Hematopoietic multipotent progenitor cell (in vitro differentiated cells): ENCODE data around the gene CREB3L2. TPM values are rescaled to one million over a fixed set of nuclear protein-coding genes. Genes with fewer than 3 reads are reported as not detected.
"Not testable (repeated sequence)": the region's sequence is repeated elsewhere in the genome, so short reads cannot be mapped to it uniquely, and the experiment has no call there.

Experiments
- DNase-seq, 3 donors: peaks; one replicate each; pipeline ENCODE4 v3.0.0-alpha.2; 2011 to 2015; ENCODE audit warnings: low read depth in 2 of 3, low spot score in 2 of 3
- total RNA-seq: library from RNA; depleted of rRNA; stranded (reverse); fragments of >200 nt; gene quantifications from one replicate; pipeline ENCODE4 v1.2.3, GENCODE V29; 2012

Gene CREB3L2
- total RNA-seq, 1 donor: 25.0 TPM

- DNase-seq: no peak
Observed at GRCh38 chr7:137970253-137970975, 31.5 kb downstream of the CREB3L2 start.

- DNase-seq: no peak
Observed at GRCh38 chr7:137969828-137970227, 32.1 kb downstream of the CREB3L2 start.

GRCh38 chr7:137968890-137969289, 33.0 kb downstream of the CREB3L2 start:
- no peak for DNase-seq

- DNase-seq: not testable (repeated sequence)
Observed at GRCh38 chr7:137968339-137968738, 33.5 kb downstream of the CREB3L2 start.

- no peak for DNase-seq
Observed at GRCh38 chr7:137967143-137968018, 34.5 kb downstream of the CREB3L2 start.

- no peak for DNase-seq
Observed at GRCh38 chr7:137966641-137967142, 35.2 kb downstream of the CREB3L2 start.

GRCh38 chr7:137965942-137966640, 35.8 kb downstream of the CREB3L2 start:
- no peak for DNase-seq

GRCh38 chr7:137964824-137965545, 36.9 kb downstream of the CREB3L2 start:
- DNase-seq: no peak

GRCh38 chr7:137962875-137963507, 38.9 kb downstream of the CREB3L2 start:
- DNase-seq: no peak

- DNase-seq: no peak
Observed at GRCh38 chr7:137962491-137962874, 39.4 kb downstream of the CREB3L2 start.

GRCh38 chr7:137961200-137962177, 40.4 kb downstream of the CREB3L2 start:
- DNase-seq: peak in 2 of 3 donors; percentile 74 to 80

GRCh38 chr7:137960020-137960419, 41.9 kb downstream of the CREB3L2 start:
- DNase-seq: no peak

GRCh38 chr7:137958470-137959431, 43.1 kb downstream of the CREB3L2 start:
- peak in 2 of 3 donors; percentile 37 to 71 for DNase-seq

- no peak for DNase-seq
Observed at GRCh38 chr7:137957887-137958286, 44.0 kb downstream of the CREB3L2 start.

- DNase-seq: no peak
Observed at GRCh38 chr7:137956591-137956990, 45.3 kb downstream of the CREB3L2 start.

GRCh38 chr7:137956183-137956582, 45.7 kb downstream of the CREB3L2 start:
- DNase-seq: no peak

- DNase-seq: no peak
Observed at GRCh38 chr7:137954614-137955013, 47.3 kb downstream of the CREB3L2 start.
